ENCODE data around the gene CHAC2.
"Not testable (repeated sequence)": the region's sequence is repeated elsewhere in the genome, so short reads cannot be mapped to it uniquely, and the experiment has no call there.

The CHAC2 gene

GRCh38 chr2:53823639-53824038 lies 56.0 kb downstream of the CHAC2 start:
- H3K4me3 ChIP-seq (ENCODE audit: insufficient read depth, low read depth, low read length); H3K27me3 ChIP-seq (ENCODE audit: control insufficient read depth, insufficient read depth, low read length, poor library complexity, severe bottlenecking): not testable (repeated sequence)
- 91 to 94% methylated on average over 9 of the region's 9 CpGs for WGBS, 2 experiments

More at GRCh38 chr2:53823639-53824038, 56.0 kb downstream of the CHAC2 start:
- not testable (repeated sequence) for H3K27ac ChIP-seq (ENCODE audit: insufficient read depth, low read depth, low read length, poor library complexity, severe bottlenecking); H3K36me3 ChIP-seq (ENCODE audit: control insufficient read depth, insufficient read depth, low read length); H3K9me3 ChIP-seq (ENCODE audit: control insufficient read depth, low read length); H3K4me1 ChIP-seq (ENCODE audit: control insufficient read depth, insufficient read depth, low read length)
